ACHN (cell line): Measurements from ENCODE around the gene FOXD3.

Experiments used
- DNase-seq: peaks from one replicate; pipeline ENCODE4 v3.0.0-alpha.2; 2015
- in situ Hi-C: cut with HindIII; loops from 2 replicates; pipeline ENCODE4 v1.10.0; 2017; ENCODE audit warnings: low sequenced_read_pairs, low pct_ligation_motif_present, low pct_unique_long_range_greater_than_20kb

FOXD3 gene

GRCh38 chr1:63322114-63322943 lies at the start of gene FOXD3:
TSS of gene FOXD3 (plus strand) at chr1:63322567. CDS start at chr1:63323059, 492 bp downstream.
- in situ Hi-C loops, result no loop called here
- DNase-seq, result peak; percentile 47

GRCh38 chr1:63272811-63273210 lies 49.6 kb upstream of the FOXD3 start:
- DNase-seq, result no peak
- in situ Hi-C loops, result no loop called here

- DNase-seq, result no peak
- in situ Hi-C loops, result no loop called here
Observed at GRCh38 chr1:63274371-63274770, 48.0 kb upstream of the FOXD3 start.

- in situ Hi-C loops, result no loop called here
Observed at GRCh38 chr1:63274979-63275378, 47.4 kb upstream of the FOXD3 start.

GRCh38 chr1:63276624-63277023 lies 45.7 kb upstream of the FOXD3 start:
- DNase-seq, result no peak
- in situ Hi-C loops, result no loop called here

More at GRCh38 chr1:63274979-63275378, 47.4 kb upstream of the FOXD3 start:
- no peak for DNase-seq

GRCh38 chr1:63277195-63278192 lies 44.9 kb upstream of the FOXD3 start:
- in situ Hi-C loops, result no loop called here
- DNase-seq, result no peak

- in situ Hi-C loops, result no loop called here
- no peak for DNase-seq
Observed at GRCh38 chr1:63281753-63282152, 40.6 kb upstream of the FOXD3 start.

- in situ Hi-C loops, result no loop called here
- DNase-seq, result no peak
Observed at GRCh38 chr1:63289135-63289534, 33.2 kb upstream of the FOXD3 start.

- in situ Hi-C loops, result no loop called here
- no peak for DNase-seq
Observed at GRCh38 chr1:63294803-63295594, 27.4 kb upstream of the FOXD3 start.

GRCh38 chr1:63304410-63304809 lies 18.0 kb upstream of the FOXD3 start:
- in situ Hi-C loops, result no loop called here
- DNase-seq, result no peak

- DNase-seq, result no peak
- in situ Hi-C loops, result no loop called here
Observed at GRCh38 chr1:63305043-63305442, 17.3 kb upstream of the FOXD3 start.

- in situ Hi-C loops, result no loop called here
- no peak for DNase-seq
Observed at GRCh38 chr1:63307196-63307794, 15.1 kb upstream of the FOXD3 start.

- in situ Hi-C loops, result no loop called here
- DNase-seq, result no peak
Observed at GRCh38 chr1:63316598-63316983, 5.8 kb upstream of the FOXD3 start.

- peak; percentile 84 for DNase-seq
- in situ Hi-C loops, result no loop called here
Observed at GRCh38 chr1:63316984-63317816, 5.2 kb upstream of the FOXD3 start.

- DNase-seq, result no peak
- in situ Hi-C loops, result no loop called here
Observed at GRCh38 chr1:63317817-63318152, 4.6 kb upstream of the FOXD3 start.

GRCh38 chr1:63318201-63318979 lies 4.0 kb upstream of the FOXD3 start:
- no peak for DNase-seq
- in situ Hi-C loops, result no loop called here
